H1 (cell line): ENCODE measurements around the gene CRIP1.

Experiments
- ASH2L ChIP-seq: fragments of 200-600, 300-600 bp; sonication (generic); IDR thresholded peaks from one replicate; pipeline ENCODE4 v1.7.1; 2017; ENCODE audit warnings: low read length
- POLR2A ChIP-seq, 2 experiments: IDR thresholded peaks; 1 replicate in 1 of 2; 2 replicates in 1 of 2; pipeline ENCODE4 v1.6.1; 2011; ENCODE audit warnings: low read depth in 2 of 2, low read length in 2 of 2, mild to moderate bottlenecking in 2 of 2; ENCODE audit errors: control extremely low read depth in 1 of 2
- TF ChIP-seq, protein P1 (sequence below): IDR thresholded peaks from 2 replicates; pipeline ENCODE4 v1.6.1; 2012; ENCODE audit warnings: low read length, inconsistent platforms
- TF ChIP-seq, protein P2 (sequence below), 3 experiments: IDR thresholded peaks; 1 replicate in 2 of 3; 2 replicates in 1 of 3; pipeline versions ENCODE4 v1.5.1 to v1.6.1; 2011; ENCODE audit warnings: low read length in 3 of 3, mild to moderate bottlenecking in 3 of 3, inconsistent platforms in 2 of 3, low read depth in 1 of 3, moderate library complexity in 1 of 3; ENCODE audit not compliant: insufficient read depth in 1 of 3; ENCODE audit errors: control extremely low read depth in 1 of 3

DNA sequence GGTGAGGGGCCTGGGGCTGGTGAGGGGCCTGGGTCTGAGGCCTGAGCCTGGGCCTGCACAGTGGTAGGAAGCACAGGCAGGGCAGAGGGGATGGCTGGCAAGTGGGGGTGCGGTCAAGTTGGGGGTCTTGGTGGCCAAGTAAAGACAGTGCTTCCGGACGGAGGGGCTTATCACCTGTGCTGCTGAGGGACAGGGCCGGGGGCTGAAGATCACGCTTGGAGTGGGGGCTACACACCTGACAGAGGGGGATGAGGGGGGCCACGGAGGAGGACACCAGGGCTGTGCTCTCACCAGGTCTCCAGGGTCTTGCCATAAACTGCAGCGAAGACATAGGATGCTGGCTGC is 16.6 kb downstream of the CRIP1 start:
- TF ChIP-seq, protein P1, sequence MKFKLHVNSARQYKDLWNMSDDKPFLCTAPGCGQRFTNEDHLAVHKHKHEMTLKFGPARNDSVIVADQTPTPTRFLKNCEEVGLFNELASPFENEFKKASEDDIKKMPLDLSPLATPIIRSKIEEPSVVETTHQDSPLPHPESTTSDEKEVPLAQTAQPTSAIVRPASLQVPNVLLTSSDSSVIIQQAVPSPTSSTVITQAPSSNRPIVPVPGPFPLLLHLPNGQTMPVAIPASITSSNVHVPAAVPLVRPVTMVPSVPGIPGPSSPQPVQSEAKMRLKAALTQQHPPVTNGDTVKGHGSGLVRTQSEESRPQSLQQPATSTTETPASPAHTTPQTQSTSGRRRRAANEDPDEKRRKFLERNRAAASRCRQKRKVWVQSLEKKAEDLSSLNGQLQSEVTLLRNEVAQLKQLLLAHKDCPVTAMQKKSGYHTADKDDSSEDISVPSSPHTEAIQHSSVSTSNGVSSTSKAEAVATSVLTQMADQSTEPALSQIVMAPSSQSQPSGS = no peak
- TF ChIP-seq ASH2L = no peak
- no peak for TF ChIP-seq POLR2A (IDR thresholded peaks at IDR 0.05; ENCODE audit: control extremely low read depth in 1 of 2, low read depth in 2 of 2, low read length in 2 of 2)
- TF ChIP-seq, protein P2, sequence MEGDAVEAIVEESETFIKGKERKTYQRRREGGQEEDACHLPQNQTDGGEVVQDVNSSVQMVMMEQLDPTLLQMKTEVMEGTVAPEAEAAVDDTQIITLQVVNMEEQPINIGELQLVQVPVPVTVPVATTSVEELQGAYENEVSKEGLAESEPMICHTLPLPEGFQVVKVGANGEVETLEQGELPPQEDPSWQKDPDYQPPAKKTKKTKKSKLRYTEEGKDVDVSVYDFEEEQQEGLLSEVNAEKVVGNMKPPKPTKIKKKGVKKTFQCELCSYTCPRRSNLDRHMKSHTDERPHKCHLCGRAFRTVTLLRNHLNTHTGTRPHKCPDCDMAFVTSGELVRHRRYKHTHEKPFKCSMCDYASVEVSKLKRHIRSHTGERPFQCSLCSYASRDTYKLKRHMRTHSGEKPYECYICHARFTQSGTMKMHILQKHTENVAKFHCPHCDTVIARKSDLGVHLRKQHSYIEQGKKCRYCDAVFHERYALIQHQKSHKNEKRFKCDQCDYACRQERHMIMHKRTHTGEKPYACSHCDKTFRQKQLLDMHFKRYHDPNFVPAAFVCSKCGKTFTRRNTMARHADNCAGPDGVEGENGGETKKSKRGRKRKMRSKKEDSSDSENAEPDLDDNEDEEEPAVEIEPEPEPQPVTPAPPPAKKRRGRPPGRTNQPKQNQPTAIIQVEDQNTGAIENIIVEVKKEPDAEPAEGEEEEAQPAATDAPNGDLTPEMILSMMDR (IDR thresholded peaks at IDR 0.05; ENCODE audit: control extremely low read depth in 1 of 3, insufficient read depth in 1 of 3, low read depth in 1 of 3, low read length in 3 of 3) = no peak
